Endothelial cell of umbilical vein (primary cell): Measurements from ENCODE around the gene WDR31.

Experiments
- CTCF ChIP-seq, 2 donors: IDR thresholded peaks; 1 replicate in 1 of 2; 2 replicates in 1 of 2; pipeline ENCODE4 v1.5.1; 2011; ENCODE audit warnings: low read length in 2 of 2, mild to moderate bottlenecking in 2 of 2, moderate library complexity in 2 of 2, control low read depth in 1 of 2, inconsistent platforms in 1 of 2, low read depth in 1 of 2; ENCODE audit not compliant: insufficient read depth in 1 of 2; ENCODE audit errors: extremely low read depth in 1 of 2
- EZH2 ChIP-seq: IDR thresholded peaks from 2 replicates; pipeline ENCODE4 v1.6.1; 2012; ENCODE audit warnings: borderline replicate concordance, low read depth, mild to moderate bottlenecking, moderate library complexity, low read length, inconsistent platforms; ENCODE audit not compliant: severe bottlenecking
- GATA2 ChIP-seq: IDR thresholded peaks from 2 replicates; pipeline ENCODE4 v1.7.0; 2011; ENCODE audit warnings: low read depth, mild to moderate bottlenecking, moderate library complexity, mixed read lengths, low read length; ENCODE audit not compliant: insufficient read length, insufficient read depth
- JUN ChIP-seq: IDR thresholded peaks from 2 replicates; pipeline ENCODE4 v1.6.1; 2011; ENCODE audit warnings: borderline replicate concordance, low read depth; ENCODE audit not compliant: insufficient read length, insufficient read depth
- MAX ChIP-seq: IDR thresholded peaks from 2 replicates; pipeline ENCODE4 v1.6.1; 2011; ENCODE audit not compliant: insufficient read depth, insufficient read length
- MYC ChIP-seq: IDR thresholded peaks from one replicate; pipeline ENCODE4 v1.6.1; 2011; ENCODE audit warnings: mild to moderate bottlenecking, low read depth, low read length
- POLR2A ChIP-seq: IDR thresholded peaks from 2 replicates; pipeline ENCODE4 v1.6.1; 2012; ENCODE audit warnings: low read depth, mild to moderate bottlenecking, control low read depth, low read length
- POLR2AphosphoS5 ChIP-seq: IDR thresholded peaks from 2 replicates; pipeline ENCODE4 v1.6.1; 2012; ENCODE audit warnings: low read depth, mild to moderate bottlenecking, control low read depth, low read length, moderate library complexity; ENCODE audit not compliant: insufficient read depth

- no peak for TF ChIP-seq MAX
- TF ChIP-seq CTCF (IDR thresholded peaks at IDR 0.05; ENCODE audit: extremely low read depth in 1 of 2, insufficient read depth in 1 of 2, low read depth in 1 of 2, low read length in 2 of 2) = no peak
- TF ChIP-seq POLR2AphosphoS5 = no peak
- TF ChIP-seq JUN = no peak
- no peak for TF ChIP-seq EZH2
- TF ChIP-seq POLR2A = no peak
- TF ChIP-seq MYC = no peak
- no peak for TF ChIP-seq GATA2
These were observed 40.8 kb upstream of the WDR31 start for GRCh38 chr9:113380869-113381378.
